ENCODE measurements around the gene MRAP2. TPM values are rescaled to one million over a fixed set of nuclear protein-coding genes. Genes with fewer than 3 reads are reported as not detected.
"Not testable (repeated sequence)": the region's sequence is repeated elsewhere in the genome, so short reads cannot be mapped to it uniquely, and the experiment has no call there.

MRAP2 gene
- total RNA-seq, 2 donors from 2014 or later = not detected

- no peaks in the 10 kb centered on the region for H3K9me3 Mint-ChIP-seq
- DNase-seq (ENCODE audit: low spot score in 2 of 2) = no peak
- ATAC-seq = no peak
- H3K36me3 Mint-ChIP-seq = no peaks in the 10 kb centered on the region
- no peak overlapping the region for H3K27ac Mint-ChIP-seq
Observed at GRCh38 chr6:84059082-84059481, 25.5 kb downstream of the MRAP2 start.

- Mint-ChIP-seq H3K27ac (no peak overlapping the region), H3K36me3 (no peaks in the 10 kb centered on the region), H3K9me3 (peaks cover 0 to 3% of the 10 kb centered on the region in 2 donors)
- ATAC-seq (no peak), DNase-seq (ENCODE audit: low spot score in 2 of 2) (no peak)
Observed at GRCh38 chr6:84061174-84061573, 27.6 kb downstream of the MRAP2 start.

- DNase-seq (ENCODE audit: low spot score in 2 of 2) = no peak
Observed at GRCh38 chr6:84061613-84062398, 28.2 kb downstream of the MRAP2 start.

GRCh38 chr6:84062519-84063154 is 29.1 kb downstream of the MRAP2 start:
- DNase-seq (ENCODE audit: low spot score in 2 of 2) (no peak), ATAC-seq (no peak)
- Mint-ChIP-seq H3K9me3 (peaks cover 0 to 3% of the 10 kb centered on the region in 2 donors), H3K27ac (no peak overlapping the region), H3K36me3 (no peaks in the 10 kb centered on the region)

More at GRCh38 chr6:84061613-84062398, 28.2 kb downstream of the MRAP2 start:
- Mint-ChIP-seq H3K27ac (no peak overlapping the region), H3K9me3 (peaks cover 0 to 3% of the 10 kb centered on the region in 2 donors), H3K36me3 (no peaks in the 10 kb centered on the region)
- no peak for ATAC-seq

GRCh38 chr6:84065693-84066290 is 32.2 kb downstream of the MRAP2 start:
- Mint-ChIP-seq H3K27ac (no peak overlapping the region), H3K36me3 (no peaks in the 10 kb centered on the region), H3K9me3 (peaks cover 0 to 11% of the 10 kb centered on the region in 2 donors)
- no peak for ATAC-seq
- DNase-seq (ENCODE audit: low spot score in 2 of 2) = no peak

- H3K9me3 Mint-ChIP-seq = peaks cover 4 to 15% of the 10 kb centered on the region in 2 donors
- no peak overlapping the region for H3K27ac Mint-ChIP-seq
- no peak for ATAC-seq
- DNase-seq (ENCODE audit: low spot score in 2 of 2) = no peak
- no peaks in the 10 kb centered on the region for H3K36me3 Mint-ChIP-seq
Observed at GRCh38 chr6:84066536-84066935, 33.0 kb downstream of the MRAP2 start.

GRCh38 chr6:84068873-84069272 is 35.3 kb downstream of the MRAP2 start:
- not testable (repeated sequence) for DNase-seq (ENCODE audit: low spot score in 2 of 2); ATAC-seq; H3K27ac Mint-ChIP-seq
- Mint-ChIP-seq H3K36me3 (peaks cover 0 to 17% of the 10 kb centered on the region in 2 donors), H3K9me3 (peaks cover 8 to 20% of the 10 kb centered on the region in 2 donors)

GRCh38 chr6:84072442-84072997 is 38.9 kb downstream of the MRAP2 start:
- peaks cover 8 to 16% of the 10 kb centered on the region in 2 donors for H3K9me3 Mint-ChIP-seq
- DNase-seq (ENCODE audit: low spot score in 2 of 2) (no peak), ATAC-seq (no peak)
- H3K27ac Mint-ChIP-seq = no peak overlapping the region
- peaks cover 0 to 18% of the 10 kb centered on the region in 2 donors for H3K36me3 Mint-ChIP-seq

- H3K9me3 Mint-ChIP-seq = peaks cover 8 to 9% of the 10 kb centered on the region in 2 donors
- no peak for DNase-seq (ENCODE audit: low spot score in 2 of 2)
Observed at GRCh38 chr6:84074988-84075781, 41.6 kb downstream of the MRAP2 start.

GRCh38 chr6:84077645-84078044 is 44.1 kb downstream of the MRAP2 start:
- Mint-ChIP-seq H3K9me3 (no peaks in the 10 kb centered on the region), H3K27ac (no peak overlapping the region), H3K36me3 (peaks cover 0 to 9% of the 10 kb centered on the region in 2 donors)
- DNase-seq (ENCODE audit: low spot score in 2 of 2) = no peak
- ATAC-seq = no peak

More at GRCh38 chr6:84074988-84075781, 41.6 kb downstream of the MRAP2 start:
- no peak for ATAC-seq
- Mint-ChIP-seq H3K27ac (no peak overlapping the region), H3K36me3 (peaks cover 0 to 18% of the 10 kb centered on the region in 2 donors)

- no peak overlapping the region for H3K27ac Mint-ChIP-seq
- no peaks in the 10 kb centered on the region for H3K9me3 Mint-ChIP-seq
- no peak for DNase-seq (ENCODE audit: low spot score in 2 of 2)
- H3K36me3 Mint-ChIP-seq = peaks cover 0 to 6% of the 10 kb centered on the region in 2 donors
- no peak for ATAC-seq
Observed at GRCh38 chr6:84078335-84078734, 44.8 kb downstream of the MRAP2 start.

- no peaks in the 10 kb centered on the region for H3K36me3 Mint-ChIP-seq
- H3K27ac Mint-ChIP-seq = no peak overlapping the region
- no peak for DNase-seq (ENCODE audit: low spot score in 2 of 2)
- no peak for ATAC-seq
- no peaks in the 10 kb centered on the region for H3K9me3 Mint-ChIP-seq
Observed at GRCh38 chr6:84081222-84081621, 47.6 kb downstream of the MRAP2 start.

GRCh38 chr6:84082689-84083265 is 49.2 kb downstream of the MRAP2 start:
- Mint-ChIP-seq H3K27ac (no peak overlapping the region), H3K36me3 (no peaks in the 10 kb centered on the region), H3K9me3 (no peaks in the 10 kb centered on the region)
- ATAC-seq = no peak
- no peak for DNase-seq (ENCODE audit: low spot score in 2 of 2)

GRCh38 chr6:84084705-84085104 is 51.1 kb downstream of the MRAP2 start:
- DNase-seq (ENCODE audit: low spot score in 2 of 2); H3K36me3 Mint-ChIP-seq; H3K27ac Mint-ChIP-seq; ATAC-seq; H3K9me3 Mint-ChIP-seq: not testable (repeated sequence)

GRCh38 chr6:84086056-84086455 is 52.5 kb downstream of the MRAP2 start:
- DNase-seq (ENCODE audit: low spot score in 2 of 2) (no peak), ATAC-seq (no peak)
- Mint-ChIP-seq H3K36me3 (no peaks in the 10 kb centered on the region), H3K9me3 (no peaks in the 10 kb centered on the region), H3K27ac (no peak overlapping the region)
